GM23338 (cell line): ENCODE measurements around the gene ST8SIA4. TPM values are rescaled to one million over a fixed set of nuclear protein-coding genes. Genes with fewer than 3 reads are reported as not detected.

Experiments used
- ATAC-seq: fragments of 200-7000 bp; cut with Tn5 transposase; 3 replicates; pipeline ENCODE4 v1.9.1; 2020
- DNase-seq: peaks from one replicate; pipeline ENCODE4 v3.0.0-alpha.2; 2015; ENCODE audit warnings: low spot score
- H2AFZ ChIP-seq: fragments of 200-600 bp; sonication (generic); 2 replicates; pipeline ENCODE4 v1.8.0; 2016; ENCODE audit warnings: antibody characterized with exemption, mild to moderate bottlenecking, moderate library complexity
- H3F3A ChIP-seq: fragments of 200-600 bp; sonication (generic); replicated peaks from 2 replicates; pipeline ENCODE4 v1.8.0; 2017; ENCODE audit warnings: antibody characterized with exemption, mixed run types, low read depth
- H3K27ac ChIP-seq: fragments of 200-600 bp; sonication (generic); 2 replicates; pipeline ENCODE4 v1.6.1; 2016; ENCODE audit warnings: low read depth
- H3K27me3 ChIP-seq: fragments of 200-600 bp; sonication (generic); 2 replicates; pipeline ENCODE4 v1.8.0; 2016; ENCODE audit warnings: mild to moderate bottlenecking, mixed run types, moderate library complexity; ENCODE audit not compliant: insufficient read depth
- H3K36me3 ChIP-seq: fragments of 200-600 bp; sonication (generic); 2 replicates; pipeline ENCODE4 v1.8.0; 2016; ENCODE audit warnings: mild to moderate bottlenecking; ENCODE audit not compliant: insufficient read depth
- H3K4me1 ChIP-seq: fragments of 200-600 bp; sonication (generic); 2 replicates; pipeline ENCODE4 v1.8.0; 2016; ENCODE audit warnings: mild to moderate bottlenecking, moderate library complexity; ENCODE audit not compliant: insufficient read depth
- H3K4me2 ChIP-seq: fragments of 200-600 bp; sonication (generic); 2 replicates; pipeline ENCODE4 v1.7.1; 2017; ENCODE audit warnings: mixed run types
- H3K4me3 ChIP-seq: fragments of 200-600 bp; sonication (generic); 2 replicates; pipeline ENCODE4 v1.6.1; 2016; ENCODE audit warnings: mixed run types
- H3K79me2 ChIP-seq: fragments of 200-600 bp; sonication (generic); replicated peaks from 2 replicates; pipeline ENCODE4 v1.8.0; 2017; ENCODE audit warnings: mild to moderate bottlenecking; ENCODE audit not compliant: insufficient read depth
- H3K9me2 ChIP-seq: fragments of 200-600 bp; sonication (generic); 2 replicates; pipeline ENCODE4 v1.8.0; 2017; ENCODE audit not compliant: insufficient read depth
- H4K20me1 ChIP-seq: fragments of 200-600 bp; sonication (generic); replicated peaks from 2 replicates; pipeline ENCODE4 v1.8.0; 2017; ENCODE audit warnings: mild to moderate bottlenecking; ENCODE audit not compliant: insufficient read depth
- H3K27ac Mint-ChIP-seq: 2 replicates; pipeline ENCODE4 v1.8.0; 2020; ENCODE audit warnings: inconsistent platforms, mild to moderate bottlenecking, moderate library complexity, mixed read lengths
- H3K27me3 Mint-ChIP-seq: 3 replicates; pipeline ENCODE4 v1.8.0; 2022; ENCODE audit warnings: low read depth, mild to moderate bottlenecking, moderate library complexity, mixed read lengths, inconsistent platforms; ENCODE audit not compliant: insufficient read depth, poor library complexity
- H3K36me3 Mint-ChIP-seq: 3 replicates; pipeline ENCODE4 v1.8.0; 2021; ENCODE audit warnings: low read depth, mild to moderate bottlenecking, inconsistent platforms, moderate library complexity, mixed read lengths
- H3K4me1 Mint-ChIP-seq: 3 replicates; pipeline ENCODE4 v1.8.0; 2020; ENCODE audit warnings: mild to moderate bottlenecking, inconsistent platforms, mixed read lengths
- H3K4me3 Mint-ChIP-seq: 3 replicates; pipeline ENCODE4 v1.8.0; 2021; ENCODE audit warnings: moderate library complexity, mild to moderate bottlenecking, inconsistent platforms, mixed read lengths
- H3K9me3 Mint-ChIP-seq: 3 replicates; pipeline ENCODE4 v1.8.0; 2020; ENCODE audit warnings: moderate library complexity, mild to moderate bottlenecking, inconsistent platforms, mixed read lengths
- CTCF ChIP-seq, 2 experiments: fragments of 200-600 bp in 1 of 2; sonication (generic) in 1 of 2; conservative IDR thresholded peaks; 2 replicates each; pipeline versions ENCODE4 v1.5.1 to v1.6.1; 2016 to 2017; ENCODE audit warnings: antibody characterized with exemption in 2 of 2, low read depth in 2 of 2, mild to moderate bottlenecking in 2 of 2, moderate library complexity in 1 of 2
- EZH2 ChIP-seq: fragments of 200-600 bp; sonication (generic); IDR thresholded peaks from one replicate; pipeline ENCODE4 v1.8.0; 2017; ENCODE audit warnings: antibody characterized with exemption, mild to moderate bottlenecking, low read depth; ENCODE audit not compliant: unreplicated experiment
- EZH2phosphoT487 ChIP-seq: fragments of 200-600 bp; sonication (generic); IDR thresholded peaks from one replicate; pipeline ENCODE4 v1.8.1; 2018; ENCODE audit warnings: antibody characterized with exemption; ENCODE audit not compliant: unreplicated experiment
- JUNB ChIP-seq: IDR thresholded peaks from one replicate; pipeline ENCODE4 v1.6.1; 2016; ENCODE audit warnings: antibody characterized with exemption; ENCODE audit not compliant: unreplicated experiment
- NANOG ChIP-seq: IDR thresholded peaks from 2 replicates; pipeline ENCODE4 v1.6.1; 2016; ENCODE audit warnings: antibody characterized with exemption, borderline replicate concordance
- POLR2AphosphoS5 ChIP-seq: IDR thresholded peaks from 2 replicates; pipeline ENCODE4 v1.6.1; 2016; ENCODE audit warnings: antibody characterized with exemption, low read depth
- REST ChIP-seq: IDR thresholded peaks from one replicate; pipeline ENCODE4 v1.6.1; 2018; ENCODE audit warnings: antibody characterized with exemption; ENCODE audit not compliant: unreplicated experiment
- ZNF331 ChIP-seq: fragments of 250-450 bp; sonication (Bioruptor Pico); IDR thresholded peaks from 2 replicates; pipeline ENCODE4 v1.5.0; 2020; ENCODE audit warnings: low read depth, mild to moderate bottlenecking, moderate library complexity
- ZNF462 ChIP-seq: fragments of 250-450 bp; sonication (Bioruptor Pico); IDR thresholded peaks from 2 replicates; pipeline ENCODE4 v1.5.0; 2020; ENCODE audit warnings: mild to moderate bottlenecking, moderate library complexity
- polyA plus RNA-seq: library from polyadenylated mRNA; unstranded; fragments of >200 nt; fragmentation: Nextera tagmentation; extraction: Ambion mirVana; gene quantifications from 2 replicates; pipeline ENCODE4 v1.2.1, GENCODE V29; 2016
- total RNA-seq: library from RNA; depleted of rRNA; stranded (reverse); fragments of >200 nt; shearing (Covaris generic); gene quantifications from 2 replicates; pipeline ENCODE4 v1.2.3, GENCODE V29; 2014

Gene ST8SIA4
- total and polyA plus RNA-seq, 2 experiments from 2014 or later, result 0.11 to 0.28 TPM

- TF ChIP-seq ZNF462 (CRISPR knock-in tag), result no peak
Measured at GRCh38 chr5:100838048-100838473, 65.0 kb downstream of the ST8SIA4 start (continued).

GRCh38 chr5:100834519-100834918 lies 68.6 kb downstream of the ST8SIA4 start:
- Mint-ChIP-seq H3K27ac (no peak overlapping the region; the same call in 1 of the 2 replicates), H3K36me3 (no peaks in the 10 kb centered on the region), H3K4me1 (peaks cover 14% of the 10 kb centered on the region; the same call in 2 of the 3 replicates), H3K4me3 (no peak overlapping the region), H3K9me3 (no peaks in the 10 kb centered on the region), H3K27me3 (no peaks in the 10 kb centered on the region)
- Histone ChIP-seq H3K9me2 (no peaks in the 10 kb centered on the region), H3F3A (no peaks in the 10 kb centered on the region), H4K20me1 (no peaks in the 10 kb centered on the region), H3K4me2 (no peak overlapping the region), H2AFZ (no peak overlapping the region), H3K27ac (no peak overlapping the region), H3K36me3 (no peaks in the 10 kb centered on the region), H3K27me3 (no peaks in the 10 kb centered on the region), H3K4me1 (no peaks in the 10 kb centered on the region), H3K4me3 (no peak overlapping the region), H3K79me2 (no peaks in the 10 kb centered on the region)
- DNase-seq (no peak), ATAC-seq (no peak)
- TF ChIP-seq REST (no peak), JUNB (no peak), NANOG (no peak), EZH2phosphoT487 (no peak), CTCF (conservative IDR thresholded peaks at IDR 0.05; ENCODE audit: low read depth in 2 of 2) (no peak), POLR2AphosphoS5 (no peak), EZH2 (no peak), ZNF331 (no peak)
